GM19455 (cell line): ENCODE data around the gene FADD.

Experiments used
- ATAC-seq: cut with Tn5 transposase; IDR thresholded peaks from one replicate; pipeline ENCODE4 v1.9.1; 2021; ENCODE audit not compliant: unreplicated experiment

Gene FADD

DNA sequence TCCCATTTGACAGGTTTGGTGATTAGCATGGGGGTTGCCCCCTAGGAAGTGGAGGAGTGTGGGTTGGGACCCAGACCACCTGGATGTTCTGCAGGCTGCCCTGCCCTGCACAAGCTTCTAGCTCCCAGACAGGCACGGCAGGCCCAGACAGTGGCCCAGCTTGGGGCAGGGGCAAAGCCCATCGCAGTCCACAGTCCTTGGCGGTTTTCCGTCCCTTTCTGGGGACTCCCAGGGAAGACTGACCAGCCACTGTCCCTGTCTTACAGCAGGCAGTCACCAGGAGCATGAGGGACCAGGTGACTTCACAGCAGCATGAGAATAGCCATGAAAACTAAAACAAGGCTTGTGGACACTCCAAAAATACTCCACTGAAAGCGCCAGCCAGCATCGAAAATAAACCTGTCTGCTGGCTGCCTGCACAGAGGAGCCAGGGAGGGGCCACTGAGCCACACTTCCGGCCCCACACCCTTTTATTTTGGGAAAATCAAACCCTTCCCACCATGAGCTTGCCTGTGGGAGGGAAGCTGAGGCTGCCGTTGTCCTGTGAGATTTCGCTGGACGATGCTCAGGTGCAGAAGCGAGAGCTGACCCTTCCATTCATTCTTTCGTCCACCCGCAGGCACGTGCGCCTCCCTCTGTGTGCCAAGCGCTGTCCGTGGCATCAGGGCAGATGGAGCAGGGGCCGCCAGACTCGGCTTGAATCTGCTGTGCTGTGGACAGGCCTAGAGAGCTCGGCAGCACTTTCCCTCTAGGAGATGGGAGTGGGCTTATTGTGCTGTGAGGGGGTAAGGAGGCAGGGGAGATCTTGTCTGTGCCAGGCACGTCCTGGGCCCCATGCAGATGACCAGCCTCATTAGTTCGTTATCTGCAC lies 28.0 kb downstream of the FADD start:
- ATAC-seq: no peak

GRCh38 chr11:70233034-70233433 lies 29.9 kb downstream of the FADD start:
- no peak for ATAC-seq

DNA sequence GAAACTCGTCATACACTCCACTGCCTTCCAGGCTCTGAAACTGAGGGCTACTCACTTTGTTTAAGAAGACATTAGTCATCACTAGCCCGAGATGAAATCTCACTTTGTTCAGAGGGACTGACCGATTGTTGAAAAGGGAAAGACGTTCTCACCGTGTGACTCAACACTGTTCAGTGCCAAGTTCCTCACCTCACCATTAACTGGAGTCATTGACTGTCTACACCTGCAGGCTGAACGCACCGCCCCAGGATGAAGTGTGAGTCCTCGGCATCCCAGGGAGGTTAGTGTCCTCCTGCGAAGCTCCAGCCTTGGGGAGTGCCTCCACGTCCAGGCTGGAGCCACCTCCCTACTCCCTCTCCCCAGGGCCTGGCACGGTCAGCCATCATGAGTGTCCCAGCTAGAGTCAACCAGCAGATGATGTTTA lies 30.4 kb downstream of the FADD start:
- ATAC-seq: no peak

- ATAC-seq: no peak
Observed at GRCh38 chr11:70233962-70234361, 30.9 kb downstream of the FADD start.

DNA sequence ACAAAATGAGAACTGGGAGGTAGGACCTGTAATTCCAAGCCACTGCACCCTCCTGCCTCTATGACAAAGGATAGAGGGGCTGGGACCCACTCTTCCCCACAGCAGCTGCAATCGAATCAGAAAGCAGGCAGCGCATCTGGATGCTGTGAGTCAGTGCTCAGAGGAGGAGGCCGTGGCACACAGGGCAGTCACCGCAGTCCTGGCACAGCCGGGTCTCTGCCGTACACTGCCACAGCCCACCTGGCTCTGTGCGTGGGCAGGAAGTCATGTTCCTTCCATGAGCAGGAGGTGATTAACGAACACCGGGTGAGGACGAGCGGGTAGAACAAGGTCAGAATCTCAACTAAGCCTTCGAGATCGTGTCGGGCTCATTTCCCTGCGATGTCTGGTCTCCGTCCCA lies 37.2 kb downstream of the FADD start:
- ATAC-seq: no peak

DNA sequence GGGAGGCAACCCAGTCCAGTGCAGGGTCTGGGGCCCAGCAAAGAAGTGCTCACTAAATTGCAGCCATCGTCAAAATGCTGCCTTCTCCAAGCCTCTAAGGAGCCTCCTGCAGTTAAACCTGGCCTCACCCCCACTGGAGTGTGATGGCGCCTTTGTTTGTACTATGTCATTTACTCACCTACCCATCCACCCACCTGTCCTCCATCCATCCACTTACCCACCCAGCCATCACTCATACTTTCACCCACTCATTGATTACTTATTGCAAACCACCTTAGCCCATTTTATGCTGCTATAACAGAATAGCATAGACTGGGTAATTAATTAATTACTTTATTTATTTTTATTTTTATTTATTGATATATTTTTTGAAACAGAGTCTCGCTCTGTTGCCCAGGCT lies 38.6 kb downstream of the FADD start:
- ATAC-seq: no peak

DNA sequence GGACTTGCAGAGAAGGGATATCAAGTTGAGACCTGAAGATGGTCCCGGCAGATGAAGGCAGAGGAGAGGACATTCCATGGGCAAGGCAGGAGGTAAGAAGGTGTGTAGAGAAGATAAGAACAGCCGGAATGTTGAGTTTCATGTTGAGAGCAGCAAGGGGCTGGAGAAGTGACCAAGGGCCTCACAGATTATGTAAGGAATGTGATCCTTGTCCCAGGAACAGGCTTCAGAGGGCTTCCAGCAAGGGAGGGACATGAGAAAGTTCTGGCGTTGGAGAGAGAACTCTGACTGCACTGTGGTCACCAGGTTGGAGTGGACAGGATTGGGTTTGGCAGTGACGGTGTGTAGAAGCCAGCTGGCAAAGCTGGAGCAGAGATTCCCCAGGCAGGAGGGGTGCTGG lies 39.8 kb downstream of the FADD start:
- ATAC-seq: no peak

DNA sequence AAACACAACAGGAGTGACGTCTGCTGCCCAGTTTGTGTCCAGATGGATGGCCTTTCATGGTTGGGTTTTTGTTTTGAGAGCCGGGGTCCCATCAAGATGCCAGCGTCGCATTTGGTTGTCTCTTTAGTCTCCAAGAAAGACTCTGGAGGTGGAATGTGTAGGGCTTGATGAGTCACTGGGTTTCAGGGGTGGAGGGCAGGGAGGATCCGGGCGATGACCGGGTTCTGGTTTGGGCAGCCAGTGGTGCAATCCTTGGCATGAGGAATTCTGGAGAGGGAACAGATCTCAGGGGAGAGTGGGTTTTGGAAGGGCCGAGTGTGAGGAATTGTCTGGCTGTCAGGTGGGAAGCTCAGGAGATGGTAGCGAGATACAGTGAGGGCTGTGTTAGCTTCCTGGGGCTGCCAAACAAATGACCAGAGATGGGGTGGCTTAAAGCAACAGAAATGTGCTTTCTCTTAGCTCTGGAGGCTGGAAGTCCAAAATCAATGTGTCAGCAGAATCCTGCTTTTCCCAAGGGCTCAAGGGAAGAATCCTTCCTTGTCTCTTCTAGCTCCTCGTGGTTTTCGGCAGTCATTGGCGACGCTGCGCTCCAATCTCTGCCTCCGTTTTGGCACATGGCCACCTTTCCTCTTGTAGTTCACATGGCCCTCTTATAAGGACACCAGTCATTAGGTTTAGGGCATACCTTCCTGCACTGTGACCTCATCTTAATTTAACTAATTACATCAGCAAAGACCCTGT lies 41.0 kb downstream of the FADD start:
- ATAC-seq: no peak

DNA sequence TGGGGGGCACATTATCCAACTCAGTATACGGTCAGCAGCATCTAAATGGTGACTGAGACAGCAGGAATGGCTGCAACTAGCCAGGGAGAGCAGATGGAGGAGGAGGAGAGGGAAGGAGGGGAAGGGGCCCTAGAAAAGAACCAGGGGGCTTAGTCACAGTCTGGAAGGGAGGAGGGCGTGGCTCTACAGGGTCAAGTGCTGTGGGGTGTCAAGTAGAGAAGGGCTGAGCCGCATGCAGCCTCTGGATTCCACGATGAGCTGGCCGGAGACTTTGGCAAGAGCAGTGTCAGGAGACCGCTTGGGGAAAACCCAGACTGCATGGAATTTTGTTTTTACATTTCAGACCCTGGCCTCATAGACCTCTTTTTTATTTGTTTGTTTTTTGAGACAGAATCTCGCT lies 41.6 kb downstream of the FADD start:
- ATAC-seq: no peak

GRCh38 chr11:70246196-70246595 lies 43.1 kb downstream of the FADD start:
- no peak for ATAC-seq

DNA sequence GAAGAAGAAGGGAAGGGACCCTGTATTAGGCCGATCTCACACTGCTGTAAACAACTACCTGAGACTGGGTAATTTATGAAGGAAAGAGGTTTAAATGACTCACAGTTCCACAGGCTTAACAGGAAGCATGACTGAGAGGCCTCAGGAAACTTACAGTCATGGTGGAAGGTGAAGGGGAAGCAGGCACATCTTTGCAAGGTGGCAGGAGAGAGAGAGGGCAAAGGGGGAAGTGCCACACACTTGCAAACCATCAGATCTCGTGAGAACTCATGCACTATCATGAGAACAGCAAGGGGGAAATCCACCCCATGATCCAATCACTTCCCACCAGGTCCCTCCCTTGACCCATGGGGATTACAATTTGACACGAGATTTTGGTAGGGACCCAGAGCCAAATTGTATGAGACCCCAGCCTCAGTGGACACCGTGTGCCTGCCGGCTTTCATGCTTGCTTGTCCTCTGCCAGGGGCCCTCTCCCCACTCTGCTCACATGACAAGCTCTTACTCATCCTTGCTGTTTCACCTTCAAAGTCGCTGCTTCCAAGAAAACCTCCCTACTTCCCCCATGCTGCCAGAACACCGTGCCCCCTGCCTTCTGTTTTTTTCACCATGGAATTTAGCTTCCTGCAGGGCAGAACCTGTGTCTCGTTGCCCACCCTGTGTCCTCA lies 44.1 kb downstream of the FADD start:
- no peak for ATAC-seq

GRCh38 chr11:70247710-70248072 lies 44.6 kb downstream of the FADD start:
- no peak for ATAC-seq

- no peak for ATAC-seq
Observed at GRCh38 chr11:70250876-70251658, 48.0 kb downstream of the FADD start.

GRCh38 chr11:70251659-70252321 lies 48.7 kb downstream of the FADD start:
- no peak for ATAC-seq

GRCh38 chr11:70252844-70253243 lies 49.7 kb downstream of the FADD start:
- peak; percentile 52 for ATAC-seq

DNA sequence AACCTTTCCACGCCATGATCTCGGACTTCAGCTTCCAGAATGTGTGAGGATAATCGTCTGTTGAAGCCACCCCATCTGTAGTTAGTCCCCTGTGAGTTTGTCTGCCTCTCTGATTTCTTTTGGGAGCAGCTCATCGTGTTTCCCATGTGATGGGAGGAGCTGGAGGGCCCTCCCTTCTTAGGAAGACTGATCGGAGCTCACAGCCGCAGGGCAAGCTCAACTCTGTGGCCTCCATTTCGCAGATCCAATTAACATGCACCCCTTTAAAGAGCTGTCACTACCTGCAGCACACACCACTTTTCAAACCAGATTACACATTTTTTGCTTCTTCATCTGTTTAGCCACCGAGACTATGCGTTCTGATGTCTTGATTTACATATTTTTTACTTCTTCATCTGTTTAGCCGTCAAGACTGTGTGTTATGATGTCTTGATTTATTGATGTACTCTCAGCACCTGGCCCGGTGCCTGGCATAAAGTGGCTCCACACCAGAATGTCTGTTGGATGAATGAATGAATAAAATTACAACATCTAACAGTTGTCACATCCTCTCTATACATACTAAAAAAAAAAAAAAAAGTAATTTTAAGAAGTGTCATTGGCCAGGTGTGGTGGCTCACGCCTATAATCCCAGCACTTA lies 52.5 kb downstream of the FADD start:
- ATAC-seq: no peak
